GM12891 (cell line): ENCODE results near the gene ABCA2.

ENCODE experiments used
- POLR2A ChIP-seq: IDR thresholded peaks from 2 replicates; pipeline ENCODE4 v1.6.1; 2011; ENCODE audit warnings: low read depth, low read length, control low read depth
- POLR2AphosphoS5 ChIP-seq: IDR thresholded peaks from 2 replicates; pipeline ENCODE4 v1.6.1; 2011; ENCODE audit warnings: low read depth, low read length, control low read depth
- SPI1 ChIP-seq: IDR thresholded peaks from 2 replicates; pipeline ENCODE4 v1.6.1; 2011; ENCODE audit warnings: low read depth, low read length, control low read depth
- TAF1 ChIP-seq: IDR thresholded peaks from 2 replicates; pipeline ENCODE4 v1.6.1; 2011; ENCODE audit warnings: low read depth, low read length, control low read depth

DNA sequence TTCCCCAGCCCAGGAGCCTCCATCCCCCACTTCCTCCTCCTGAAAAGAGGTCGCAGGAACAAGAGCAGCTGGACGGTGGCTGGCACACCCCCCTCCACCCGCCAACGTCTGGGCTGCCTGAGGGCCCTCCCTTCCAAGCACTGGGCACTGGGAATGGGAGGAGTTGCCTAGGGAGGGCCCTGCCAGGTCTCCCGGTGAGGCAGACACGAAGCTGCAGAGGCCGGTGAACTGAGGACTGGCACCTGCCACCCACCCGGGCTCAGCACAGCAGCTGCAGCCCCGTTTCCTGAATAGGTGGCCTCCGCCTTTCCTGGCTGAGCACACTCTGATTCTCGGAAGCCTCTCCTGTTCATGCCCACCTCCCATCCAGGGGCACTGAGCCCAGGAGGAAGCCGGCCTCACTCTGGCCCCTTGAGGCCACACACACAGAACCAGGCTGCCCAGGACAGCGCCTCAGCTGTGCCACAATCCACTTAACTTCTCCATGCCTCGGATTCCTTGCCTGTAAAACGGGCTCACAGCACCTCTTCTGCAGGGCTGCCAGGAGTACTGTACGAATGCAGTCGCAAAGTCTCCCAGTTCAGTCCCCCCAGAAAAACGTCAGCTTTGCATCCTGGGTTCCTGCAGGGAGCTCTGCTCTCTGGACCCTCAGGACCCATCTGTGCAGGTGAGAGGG, 16.6 kb upstream of the ABCA2 start:
- no peak for TF ChIP-seq POLR2A
- no peak for TF ChIP-seq POLR2AphosphoS5
- no peak for TF ChIP-seq SPI1
- TF ChIP-seq TAF1, result no peak
